GM12872 (cell line): ENCODE measurements around the gene THAP3.

Experiments
- TF ChIP-seq, protein P1 (sequence below): IDR thresholded peaks from 3 replicates; pipeline ENCODE4 v1.5.1; 2011; ENCODE audit warnings: low read depth, mild to moderate bottlenecking, low read length, moderate library complexity; ENCODE audit not compliant: insufficient read depth

Gene THAP3

DNA sequence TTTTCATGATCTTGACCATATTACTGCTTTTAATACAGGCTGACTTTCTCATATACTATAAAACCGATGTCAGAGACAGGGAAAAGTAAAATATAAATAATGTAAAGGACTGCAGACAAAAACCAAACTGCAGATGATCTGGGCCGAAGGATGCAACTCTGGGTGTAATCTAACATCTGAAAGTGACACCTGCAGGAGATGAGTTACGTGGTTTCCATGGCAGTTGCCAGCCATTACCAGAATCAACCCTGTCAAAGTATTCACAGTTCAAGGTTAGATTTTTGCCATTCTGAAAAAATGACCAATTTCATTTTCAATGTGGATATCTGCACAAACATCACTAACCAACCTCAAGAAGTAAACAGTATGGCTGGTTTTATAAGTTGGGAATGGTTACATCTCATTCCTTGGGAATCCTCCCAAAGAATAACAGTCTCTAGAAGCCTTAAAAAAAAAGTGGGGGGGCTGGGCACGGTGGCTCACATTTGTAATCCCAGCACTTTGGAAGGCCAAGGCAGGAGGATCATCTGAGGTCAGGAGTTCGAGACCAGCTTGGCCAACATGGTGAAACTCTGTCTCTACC, 49.2 kb downstream of the THAP3 start:
- TF ChIP-seq, protein P1, sequence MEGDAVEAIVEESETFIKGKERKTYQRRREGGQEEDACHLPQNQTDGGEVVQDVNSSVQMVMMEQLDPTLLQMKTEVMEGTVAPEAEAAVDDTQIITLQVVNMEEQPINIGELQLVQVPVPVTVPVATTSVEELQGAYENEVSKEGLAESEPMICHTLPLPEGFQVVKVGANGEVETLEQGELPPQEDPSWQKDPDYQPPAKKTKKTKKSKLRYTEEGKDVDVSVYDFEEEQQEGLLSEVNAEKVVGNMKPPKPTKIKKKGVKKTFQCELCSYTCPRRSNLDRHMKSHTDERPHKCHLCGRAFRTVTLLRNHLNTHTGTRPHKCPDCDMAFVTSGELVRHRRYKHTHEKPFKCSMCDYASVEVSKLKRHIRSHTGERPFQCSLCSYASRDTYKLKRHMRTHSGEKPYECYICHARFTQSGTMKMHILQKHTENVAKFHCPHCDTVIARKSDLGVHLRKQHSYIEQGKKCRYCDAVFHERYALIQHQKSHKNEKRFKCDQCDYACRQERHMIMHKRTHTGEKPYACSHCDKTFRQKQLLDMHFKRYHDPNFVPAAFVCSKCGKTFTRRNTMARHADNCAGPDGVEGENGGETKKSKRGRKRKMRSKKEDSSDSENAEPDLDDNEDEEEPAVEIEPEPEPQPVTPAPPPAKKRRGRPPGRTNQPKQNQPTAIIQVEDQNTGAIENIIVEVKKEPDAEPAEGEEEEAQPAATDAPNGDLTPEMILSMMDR, result no peak

DNA sequence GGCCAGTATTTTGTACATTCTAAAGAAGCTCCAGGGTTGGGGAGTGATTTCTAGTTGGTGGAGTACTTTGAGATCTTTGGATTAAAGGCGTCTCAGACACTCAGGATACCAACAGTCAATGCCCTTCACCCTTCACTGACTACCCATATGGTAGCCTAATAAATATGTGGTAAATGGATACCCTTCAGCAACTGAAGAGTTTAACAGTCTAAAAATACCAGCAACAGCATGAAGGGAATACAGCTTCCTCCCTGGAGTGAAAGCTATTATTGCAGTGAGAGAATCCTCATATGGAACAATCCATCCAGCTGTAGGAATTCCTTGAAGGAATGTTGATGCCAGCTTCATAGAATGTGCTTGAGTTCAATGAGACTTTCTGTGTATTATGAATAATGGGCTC, 50.1 kb downstream of the THAP3 start:
- TF ChIP-seq, protein P1, result no peak

DNA sequence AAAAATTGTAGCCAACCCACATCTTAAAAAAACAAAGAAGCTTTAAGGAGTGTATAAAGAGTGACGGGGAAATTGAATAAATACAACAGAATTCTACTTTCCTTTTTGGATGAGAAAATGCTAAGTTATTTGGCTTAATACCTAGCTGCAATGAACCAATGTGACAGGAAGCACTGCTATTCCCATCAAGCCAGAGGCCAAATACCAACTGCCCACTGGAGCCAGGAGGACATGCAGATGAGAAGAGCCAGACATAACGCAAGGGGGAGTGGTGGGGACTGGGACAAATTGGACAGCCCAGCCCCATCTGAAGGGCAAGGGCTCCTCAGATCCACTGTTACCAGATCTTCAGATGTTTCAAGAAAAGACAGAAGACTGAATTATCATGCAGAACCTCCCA, 51.3 kb downstream of the THAP3 start:
- TF ChIP-seq, protein P1, result no peak
